ENCODE data around the gene MTUS2.

The MTUS2 gene

DNA sequence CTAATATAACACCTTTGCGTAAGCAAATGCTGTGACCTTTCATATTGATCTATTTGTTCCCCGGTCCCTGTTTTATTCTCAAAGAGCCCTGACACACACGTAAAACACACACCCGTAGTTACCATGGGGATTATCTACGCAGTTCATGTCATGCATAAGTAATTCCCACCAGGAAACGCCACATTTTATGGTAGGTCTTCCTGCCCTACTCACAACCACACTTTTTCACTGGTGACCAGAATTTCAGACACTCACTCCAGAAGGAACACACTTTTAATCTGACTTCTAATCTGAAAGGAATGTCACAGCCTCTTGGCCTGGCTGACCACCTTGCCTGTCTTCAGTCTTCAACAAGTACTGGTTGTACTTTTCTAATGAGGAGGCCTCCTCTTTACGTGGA, 728.6 kb downstream of the MTUS2 start:
- no peaks in the 10 kb centered on the region for H3K27me3 ChIP-seq (ENCODE audit: control insufficient read depth, insufficient read depth, low read length)
- peaks cover 14% of the 10 kb centered on the region; the same call in 1 of the 2 replicates for H3K4me1 ChIP-seq (ENCODE audit: control insufficient read depth, insufficient read depth, low read length)
- no peak overlapping the region for H3K27ac ChIP-seq (ENCODE audit: low read depth, low read length)
- H3K4me3 ChIP-seq (ENCODE audit: low read depth, low read length): no peak overlapping the region
- H3K9me3 ChIP-seq (ENCODE audit: control insufficient read depth, insufficient read depth, low read depth, low read length): no peaks in the 10 kb centered on the region
- peaks cover 63% of the 10 kb centered on the region for H3K36me3 ChIP-seq (ENCODE audit: control insufficient read depth, insufficient read depth, low read length)
- no peak overlapping the region for H3K9ac ChIP-seq (ENCODE audit: low read length)

DNA sequence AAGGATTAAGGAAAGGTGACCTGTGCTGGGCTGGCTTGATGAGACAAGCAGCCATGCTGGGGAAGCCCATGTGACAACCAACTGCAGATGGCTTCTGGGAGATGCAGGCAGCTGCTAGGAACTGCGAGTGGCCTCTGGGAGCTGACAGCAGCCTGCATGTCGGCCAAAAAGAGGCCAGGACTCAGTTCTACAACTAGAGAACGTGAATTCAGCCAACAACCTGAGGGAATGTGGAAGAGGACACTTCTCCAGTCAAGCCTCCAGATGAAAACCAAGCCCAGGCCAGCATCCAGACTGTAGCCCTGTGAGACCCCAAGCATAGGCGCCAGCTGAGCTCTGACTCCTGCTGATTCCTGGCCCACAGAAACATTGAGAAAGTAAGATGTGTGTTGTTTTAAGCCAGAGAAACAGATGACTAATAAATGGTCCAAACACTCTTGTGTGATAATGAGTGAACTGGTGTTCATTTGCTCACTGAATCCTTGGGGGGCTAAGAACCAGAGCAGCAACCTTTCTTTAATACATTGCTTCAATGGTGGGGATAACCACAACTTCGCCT, 730.4 kb downstream of the MTUS2 start:
- Histone ChIP-seq H3K36me3 (ENCODE audit: control insufficient read depth, insufficient read depth, low read length) (peaks cover 61% of the 10 kb centered on the region), H3K9me3 (ENCODE audit: control insufficient read depth, insufficient read depth, low read depth, low read length) (no peaks in the 10 kb centered on the region), H3K27ac (ENCODE audit: low read depth, low read length) (no peak overlapping the region)

DNA sequence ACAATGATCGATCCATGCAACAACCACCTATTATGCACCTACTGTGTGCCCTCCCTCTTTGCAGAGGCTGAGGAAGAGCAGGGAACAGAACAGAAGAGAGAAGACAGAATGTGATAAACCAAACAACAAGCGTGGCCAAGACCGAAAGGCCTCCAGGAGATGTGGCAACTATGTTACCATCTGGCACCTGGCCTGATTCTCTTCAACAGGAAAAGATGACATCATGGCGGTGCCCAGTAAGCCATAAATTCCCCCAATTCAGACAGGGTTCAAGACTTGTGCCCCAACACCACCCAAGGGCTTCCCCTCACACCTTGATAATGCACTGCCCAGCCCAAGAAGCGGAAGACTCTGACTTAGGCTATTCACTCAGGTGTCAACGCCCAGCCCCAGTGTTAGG, 731.1 kb downstream of the MTUS2 start:
- H3K9me3 ChIP-seq (ENCODE audit: control insufficient read depth, insufficient read depth, low read depth, low read length): no peaks in the 10 kb centered on the region
- H3K9ac ChIP-seq (ENCODE audit: low read length): no peak overlapping the region
- no peaks in the 10 kb centered on the region for H3K27me3 ChIP-seq (ENCODE audit: control insufficient read depth, insufficient read depth, low read length)
- H3K4me1 ChIP-seq (ENCODE audit: control insufficient read depth, insufficient read depth, low read length): peaks cover 14% of the 10 kb centered on the region; the same call in 1 of the 2 replicates
- H3K4me3 ChIP-seq (ENCODE audit: low read depth, low read length): no peak overlapping the region
- peaks cover 59% of the 10 kb centered on the region for H3K36me3 ChIP-seq (ENCODE audit: control insufficient read depth, insufficient read depth, low read length)
- H3K27ac ChIP-seq (ENCODE audit: low read depth, low read length): no peak overlapping the region

More for the DNA sequence above, 730.4 kb downstream of the MTUS2 start:
- no peak overlapping the region for H3K4me3 ChIP-seq (ENCODE audit: low read depth, low read length)
- no peak overlapping the region for H3K9ac ChIP-seq (ENCODE audit: low read length)
- H3K4me1 ChIP-seq (ENCODE audit: control insufficient read depth, insufficient read depth, low read length): peaks cover 14% of the 10 kb centered on the region; the same call in 1 of the 2 replicates
- no peaks in the 10 kb centered on the region for H3K27me3 ChIP-seq (ENCODE audit: control insufficient read depth, insufficient read depth, low read length)
